Measurements from ENCODE around the gene SIRT1.
"Not testable (repeated sequence)": the region's sequence is repeated elsewhere in the genome, so short reads cannot be mapped to it uniquely, and the experiment has no call there.

Gene SIRT1

DNA sequence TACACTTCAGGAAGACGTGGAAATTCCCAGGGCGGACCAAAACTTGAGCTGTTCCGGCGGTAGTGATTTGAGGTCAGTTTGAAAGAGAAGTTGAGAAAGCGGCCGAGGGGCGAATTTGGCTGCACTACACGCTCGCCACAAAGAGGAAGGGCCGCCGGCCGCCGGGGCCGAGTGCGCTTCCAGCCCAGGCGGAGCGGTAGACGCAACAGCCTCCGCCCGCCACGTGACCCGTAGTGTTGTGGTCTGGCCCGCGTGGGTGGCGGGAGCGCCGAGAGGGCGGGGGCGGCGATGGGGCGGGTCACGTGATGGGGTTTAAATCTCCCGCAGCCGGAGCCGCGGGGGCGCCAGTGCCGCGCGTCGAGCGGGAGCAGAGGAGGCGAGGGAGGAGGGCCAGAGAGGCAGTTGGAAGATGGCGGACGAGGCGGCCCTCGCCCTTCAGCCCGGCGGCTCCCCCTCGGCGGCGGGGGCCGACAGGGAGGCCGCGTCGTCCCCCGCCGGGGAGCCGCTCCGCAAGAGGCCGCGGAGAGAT is at the start of gene SIRT1:
SIRT1 (plus strand) TSS at position 344 of the 529 bp plus-strand sequence; CDS start at position 410, 66 bp downstream.
- peak; percentile 82 for DNase-seq

- DNase-seq: not testable (repeated sequence)
Observed at GRCh38 chr10:67835541-67836394, 48.7 kb upstream of the SIRT1 start.

- DNase-seq: no peak
Observed at GRCh38 chr10:67836488-67836887, 48.0 kb upstream of the SIRT1 start.

GRCh38 chr10:67836972-67837371 is 47.5 kb upstream of the SIRT1 start:
- no peak for DNase-seq

GRCh38 chr10:67837541-67838314 is 46.7 kb upstream of the SIRT1 start, which contains the start of gene DNAJC12:
Gene DNAJC12 (minus strand): TSS chr10:67838188. CDS start chr10:67838011, 177 bp downstream.
- peak; percentile 90 for DNase-seq

DNA sequence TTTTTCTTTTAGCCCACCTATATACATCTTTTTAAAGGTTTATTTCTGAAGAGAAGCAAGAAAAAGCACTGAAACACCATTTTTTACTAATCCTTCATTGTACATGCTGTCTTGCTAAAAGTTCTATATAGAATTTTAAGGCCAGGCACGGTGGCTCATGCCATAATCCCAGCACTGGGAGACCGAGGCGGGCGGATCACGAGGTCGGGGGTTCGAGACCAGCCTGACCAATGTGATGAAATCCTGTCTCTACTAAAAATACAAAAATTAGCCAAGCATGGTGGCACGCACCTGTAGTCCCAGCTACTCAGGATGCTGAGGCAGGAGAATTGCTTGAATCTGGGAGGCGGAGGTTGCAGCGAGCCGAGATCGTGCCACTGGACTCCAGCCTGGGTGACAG is 44.9 kb upstream of the SIRT1 start:
- not testable (repeated sequence) for DNase-seq

DNA sequence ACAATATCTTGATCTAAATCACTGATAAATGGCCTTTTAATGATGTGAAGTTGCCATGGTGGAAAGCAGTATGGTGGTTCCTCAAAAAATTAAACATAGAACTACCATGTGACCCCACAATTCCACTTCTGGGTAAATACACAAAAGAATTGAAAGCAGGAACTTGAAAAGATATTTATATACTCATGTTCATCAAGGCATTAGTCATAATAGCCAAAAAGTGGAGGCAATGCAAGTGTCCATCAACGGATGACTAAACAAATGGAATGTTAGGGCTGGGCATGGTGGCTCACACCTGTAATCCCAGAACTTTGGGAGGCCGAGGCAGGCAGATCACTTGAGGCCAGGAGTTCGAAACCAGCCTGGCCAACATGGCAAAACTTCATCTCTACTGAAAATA is 44.5 kb upstream of the SIRT1 start:
- DNase-seq: no peak

DNA sequence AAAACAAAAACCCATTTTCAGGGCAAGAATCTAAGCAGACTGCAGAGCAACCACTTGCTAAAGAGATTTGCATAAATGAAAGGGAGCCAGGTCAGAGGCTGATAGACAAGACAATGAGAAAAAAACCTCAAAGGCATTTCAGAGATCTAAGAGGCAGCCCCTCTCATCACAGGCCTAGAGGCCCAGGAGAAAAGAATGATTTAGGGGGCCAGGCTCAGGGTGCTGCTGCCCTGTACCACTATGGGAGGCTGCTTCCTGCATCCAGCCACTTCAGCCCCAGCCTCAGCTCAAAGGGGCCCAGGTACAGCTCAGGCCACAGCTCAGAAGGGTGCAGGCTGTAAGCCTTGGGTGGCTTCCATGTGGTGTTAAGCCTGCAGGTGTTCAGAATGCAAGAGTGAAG is 42.7 kb upstream of the SIRT1 start:
- DNase-seq: no peak

GRCh38 chr10:67843284-67843683 is 41.2 kb upstream of the SIRT1 start:
- no peak for DNase-seq

- peak; percentile 74 for DNase-seq
Observed at GRCh38 chr10:67849331-67850011, 35.0 kb upstream of the SIRT1 start.

DNA sequence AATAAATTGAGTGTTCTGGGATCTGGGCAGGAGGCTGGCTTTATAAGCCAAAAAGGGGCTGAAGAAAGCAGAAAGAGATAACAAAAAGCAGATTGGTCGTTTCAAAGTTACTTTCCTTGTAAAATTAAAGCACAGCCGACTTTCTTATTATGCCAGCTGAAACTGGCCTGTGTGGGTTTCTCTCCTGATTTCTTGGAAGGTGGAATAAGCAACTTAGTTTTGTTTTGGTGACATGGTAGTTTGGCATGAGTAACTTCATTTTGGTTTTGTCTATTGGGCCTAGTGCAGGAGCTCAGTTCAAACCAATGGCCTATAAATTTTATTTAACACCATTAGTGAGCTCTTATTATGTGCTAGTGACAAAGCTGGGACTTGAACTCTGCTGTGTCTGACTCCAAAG is 33.3 kb upstream of the SIRT1 start:
- no peak for DNase-seq

GRCh38 chr10:67852761-67853160 is 31.7 kb upstream of the SIRT1 start:
- no peak for DNase-seq

DNA sequence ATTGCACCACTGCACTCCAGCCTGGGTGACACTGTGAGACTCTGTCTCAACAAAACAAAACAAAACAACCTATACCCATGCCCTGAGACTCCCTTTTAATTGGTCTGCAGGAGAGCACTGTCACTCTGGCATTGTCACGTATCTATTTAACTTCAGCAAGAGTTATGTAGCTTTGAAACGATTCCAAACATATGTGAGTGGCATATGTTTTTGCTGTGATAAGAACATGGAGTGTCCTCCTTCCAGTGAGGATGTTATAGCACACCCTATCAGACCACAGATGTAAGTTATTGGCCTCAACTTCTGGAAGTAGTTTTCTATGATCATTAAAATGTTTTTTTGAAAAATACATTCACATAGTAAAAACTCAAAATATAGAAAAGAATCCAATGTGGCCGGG is 30.9 kb upstream of the SIRT1 start:
- DNase-seq: peak; percentile 23

DNA sequence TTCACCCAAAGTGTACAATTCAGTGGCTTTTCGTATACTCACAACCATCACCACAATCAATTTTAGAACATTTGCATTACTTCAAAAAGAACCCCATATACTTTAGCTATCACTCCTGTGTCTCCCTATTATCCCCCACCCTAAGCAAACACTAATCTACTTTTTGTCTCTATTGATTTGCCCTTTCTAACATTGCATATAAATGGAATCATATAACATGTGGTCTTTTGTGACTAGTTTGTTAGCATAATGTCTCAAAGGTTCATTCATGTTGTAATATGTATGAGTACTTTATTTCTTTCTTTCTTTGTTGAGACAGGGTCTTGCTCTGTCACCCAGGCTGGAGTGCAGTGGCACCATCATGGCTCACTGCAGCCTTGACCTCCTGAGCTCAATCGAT is 25.5 kb upstream of the SIRT1 start:
- no peak for DNase-seq

DNA sequence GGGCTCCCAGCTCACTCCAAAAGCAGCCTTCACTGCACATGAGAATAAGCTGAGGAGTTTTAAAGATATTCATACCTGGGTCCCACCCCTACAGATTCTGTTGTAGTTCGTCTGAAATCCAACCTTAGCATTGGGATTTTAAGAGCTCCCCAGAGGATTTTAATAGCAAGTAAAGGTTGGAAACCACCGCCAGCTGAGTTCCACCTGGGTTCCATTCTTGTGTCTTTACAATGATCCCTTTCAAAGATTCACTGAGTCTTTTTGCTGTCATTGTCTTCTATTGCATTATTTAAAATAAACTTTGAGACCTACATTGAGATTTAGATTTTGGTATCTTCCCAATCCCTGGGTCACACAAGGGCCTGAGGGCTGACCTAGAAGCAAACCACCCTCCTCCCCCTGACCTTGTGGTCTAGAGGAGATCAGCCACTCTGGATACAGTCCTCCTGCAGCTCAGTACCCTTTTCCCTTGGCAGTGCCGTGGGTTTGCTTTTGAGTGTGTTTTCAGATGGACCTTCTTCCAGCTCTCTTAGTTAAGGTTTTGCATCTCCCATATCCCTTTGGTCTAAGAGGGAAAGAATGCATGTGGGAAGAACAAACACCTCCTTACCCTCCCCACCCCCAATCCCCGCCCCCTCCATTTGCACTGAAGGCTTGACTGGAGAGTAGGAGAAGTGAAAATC is 22.6 kb upstream of the SIRT1 start:
- DNase-seq: no peak

DNA sequence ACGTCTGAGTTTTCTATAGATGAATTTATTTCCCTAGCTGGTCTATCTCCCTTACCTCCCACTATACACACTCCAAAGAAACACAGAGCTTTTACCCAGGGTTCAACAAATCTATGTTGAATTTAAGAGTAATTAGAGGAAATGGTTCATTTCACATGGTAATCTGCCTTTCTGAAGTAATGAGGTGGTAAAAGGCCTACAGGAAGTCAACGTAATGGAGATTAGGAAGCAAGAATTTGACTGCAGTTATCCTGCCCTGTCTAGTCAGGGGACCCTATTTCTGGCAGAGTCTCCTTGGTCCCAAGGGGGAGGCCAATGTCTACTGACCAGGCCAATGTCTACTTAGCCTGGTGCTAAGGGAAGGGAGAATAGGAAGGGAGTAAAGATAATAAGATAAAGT is 21.4 kb upstream of the SIRT1 start:
- DNase-seq: no peak

DNA sequence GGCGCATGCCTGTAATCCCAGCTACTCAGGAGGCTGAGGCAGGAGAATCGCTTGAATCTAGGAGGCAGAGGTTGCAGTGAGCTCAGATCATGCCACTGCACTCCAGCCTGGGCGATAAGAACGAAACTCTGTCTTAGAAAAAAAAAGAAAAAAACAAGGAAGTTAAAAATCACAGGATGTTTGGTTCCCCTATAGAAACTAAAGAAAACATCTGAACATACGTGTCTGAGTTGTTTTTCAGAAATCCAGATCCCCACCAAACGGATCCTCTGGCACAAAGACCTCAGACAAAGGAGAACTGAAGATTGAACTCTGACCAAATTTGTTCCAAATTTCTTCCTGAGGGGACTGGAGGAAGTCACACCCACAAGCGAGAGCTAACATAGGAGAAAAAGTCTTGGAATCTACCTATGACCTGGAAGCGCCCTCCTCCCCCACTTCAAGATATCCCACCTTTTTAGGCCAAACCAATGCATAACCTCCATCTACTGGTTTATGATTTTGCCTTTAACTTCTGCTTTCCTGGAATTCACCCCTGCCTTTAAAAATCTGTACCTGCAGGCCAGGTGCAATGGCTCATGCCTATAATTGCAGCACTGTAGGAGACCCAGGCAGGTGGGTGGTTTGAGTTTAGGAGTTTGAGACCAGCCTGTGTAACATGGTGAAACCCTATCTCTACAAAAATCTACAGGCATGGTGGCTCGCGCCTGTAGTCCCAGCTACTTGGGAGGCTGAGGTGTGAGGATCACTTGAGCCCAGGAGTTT is 19.7 kb upstream of the SIRT1 start:
- DNase-seq: no peak

GRCh38 chr10:67868132-67868531 is 16.3 kb upstream of the SIRT1 start:
- DNase-seq: no peak

DNA sequence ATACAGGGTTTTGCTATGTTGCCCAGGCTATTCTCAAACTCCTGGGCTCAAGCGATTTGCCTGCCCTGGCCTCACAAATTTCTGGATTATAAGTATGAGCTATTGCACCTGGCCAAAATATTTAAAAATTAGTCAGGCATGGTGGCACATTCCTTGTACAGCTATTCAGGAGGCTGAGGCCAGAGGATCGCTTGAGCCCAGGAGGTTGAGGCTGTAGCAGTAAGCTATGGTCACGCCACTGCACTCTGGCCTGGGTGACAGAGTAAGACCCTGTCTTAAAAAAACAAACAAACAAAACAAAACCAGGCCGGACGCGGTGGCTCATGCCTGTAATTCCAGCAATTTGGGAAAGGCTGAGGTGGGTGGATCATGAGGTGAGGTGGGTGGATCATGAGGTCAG is 14.5 kb upstream of the SIRT1 start:
- no peak for DNase-seq

DNA sequence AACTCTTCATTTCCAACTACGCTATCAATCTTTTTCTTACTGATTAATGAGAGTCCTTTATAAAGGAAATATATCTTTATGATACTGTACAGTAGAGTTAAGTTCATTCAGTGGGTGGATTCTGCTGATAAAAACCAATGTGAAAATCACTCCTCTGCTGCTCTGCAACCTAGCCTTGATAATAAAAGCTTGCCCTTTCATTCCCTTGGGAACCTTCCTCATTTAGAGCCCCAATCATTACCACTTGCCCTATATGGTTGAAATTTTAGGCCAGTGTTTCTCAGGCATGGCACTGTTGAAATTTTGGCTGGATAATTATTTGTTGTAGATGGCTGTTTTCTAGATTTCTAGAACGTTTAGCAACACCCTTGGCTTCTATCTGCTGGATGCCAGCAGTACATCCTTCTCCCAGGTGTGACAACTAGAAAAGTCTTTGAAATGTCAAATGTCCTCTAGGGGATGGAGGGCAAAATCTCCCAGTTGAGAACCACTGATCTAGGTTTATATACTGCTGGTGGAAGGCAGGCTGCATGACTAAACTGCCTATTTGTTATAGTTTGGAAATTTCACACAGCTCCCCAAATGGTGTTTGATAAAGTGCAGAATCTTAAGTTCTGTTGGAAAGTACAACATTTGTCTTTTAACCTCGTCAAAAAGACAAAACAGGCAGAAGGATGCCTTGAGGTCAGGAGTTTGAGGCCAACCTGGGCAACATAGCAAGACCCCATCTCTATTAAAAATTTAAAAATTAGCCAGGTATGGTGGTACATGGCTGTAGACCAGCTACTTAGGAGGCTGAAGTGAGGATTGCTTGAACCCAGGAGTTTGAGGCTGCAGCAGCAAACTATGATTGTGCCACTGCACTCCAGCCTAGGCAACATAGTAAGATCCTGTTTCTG is 8.9 kb upstream of the SIRT1 start:
- DNase-seq: no peak

DNA sequence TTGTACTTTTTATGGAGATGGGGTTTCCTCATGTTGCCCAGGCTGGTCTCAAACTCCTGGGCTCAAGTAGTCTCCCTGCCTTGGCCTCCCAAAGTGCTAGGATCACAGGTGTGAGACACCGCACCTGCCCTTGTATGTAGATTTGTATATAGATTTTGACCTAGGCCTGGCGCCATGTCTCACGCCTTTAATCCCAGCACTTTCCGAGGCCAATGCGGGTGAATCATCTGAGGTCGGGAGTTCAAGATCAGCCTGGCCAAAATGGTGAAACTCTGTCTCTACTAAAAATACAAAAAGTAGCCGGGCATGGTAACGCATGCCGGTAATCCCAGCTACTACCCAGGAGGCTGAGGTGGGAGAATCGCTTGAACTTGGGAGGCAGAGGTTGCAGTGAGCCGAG is 7.0 kb upstream of the SIRT1 start:
- not testable (repeated sequence) for DNase-seq
